Measurements from ENCODE around the gene CAMK2A.

Gene CAMK2A

DNA sequence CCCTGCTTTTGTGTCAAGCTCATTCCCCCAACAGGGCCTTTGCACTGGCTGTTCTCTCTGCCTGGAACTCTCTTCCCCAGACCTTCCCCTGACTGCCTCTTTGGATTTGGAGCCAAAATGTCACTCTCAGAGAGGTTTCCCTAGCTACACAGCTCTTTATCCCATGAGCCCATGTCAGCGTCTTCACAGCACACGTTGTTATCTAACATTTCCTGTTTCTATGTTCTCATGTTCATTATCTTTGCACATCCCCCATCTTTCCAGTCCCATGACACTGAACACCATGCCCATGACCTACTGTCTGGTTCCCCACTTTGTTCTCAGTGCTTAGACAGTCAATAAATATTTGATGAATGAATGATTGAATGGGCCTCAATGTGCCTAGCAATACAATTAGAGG, 39.5 kb upstream of the CAMK2A start:
- H3K27me3 ChIP-seq (ENCODE audit: insufficient read depth, poor library complexity, severe bottlenecking): no peaks in the 10 kb centered on the region
- H3K27ac ChIP-seq (replicated peaks): no peak overlapping the region
- H3K4me3 ChIP-seq (replicated peaks; ENCODE audit: insufficient read depth, low read length): no peak overlapping the region
- no peak for DNase-seq (ENCODE audit: low read depth in 1 of 2, low spot score in 1 of 2)
- TF ChIP-seq POLR2AphosphoS5 (IDR thresholded peaks at IDR 0.05; ENCODE audit: low read depth): no peak
- TF ChIP-seq SPI1 (IDR thresholded peaks at IDR 0.05; ENCODE audit: borderline replicate concordance, low read depth): no peak
- TF ChIP-seq GABPA (IDR thresholded peaks at IDR 0.05; ENCODE audit: low read depth): no peak
- TF ChIP-seq, protein P1, sequence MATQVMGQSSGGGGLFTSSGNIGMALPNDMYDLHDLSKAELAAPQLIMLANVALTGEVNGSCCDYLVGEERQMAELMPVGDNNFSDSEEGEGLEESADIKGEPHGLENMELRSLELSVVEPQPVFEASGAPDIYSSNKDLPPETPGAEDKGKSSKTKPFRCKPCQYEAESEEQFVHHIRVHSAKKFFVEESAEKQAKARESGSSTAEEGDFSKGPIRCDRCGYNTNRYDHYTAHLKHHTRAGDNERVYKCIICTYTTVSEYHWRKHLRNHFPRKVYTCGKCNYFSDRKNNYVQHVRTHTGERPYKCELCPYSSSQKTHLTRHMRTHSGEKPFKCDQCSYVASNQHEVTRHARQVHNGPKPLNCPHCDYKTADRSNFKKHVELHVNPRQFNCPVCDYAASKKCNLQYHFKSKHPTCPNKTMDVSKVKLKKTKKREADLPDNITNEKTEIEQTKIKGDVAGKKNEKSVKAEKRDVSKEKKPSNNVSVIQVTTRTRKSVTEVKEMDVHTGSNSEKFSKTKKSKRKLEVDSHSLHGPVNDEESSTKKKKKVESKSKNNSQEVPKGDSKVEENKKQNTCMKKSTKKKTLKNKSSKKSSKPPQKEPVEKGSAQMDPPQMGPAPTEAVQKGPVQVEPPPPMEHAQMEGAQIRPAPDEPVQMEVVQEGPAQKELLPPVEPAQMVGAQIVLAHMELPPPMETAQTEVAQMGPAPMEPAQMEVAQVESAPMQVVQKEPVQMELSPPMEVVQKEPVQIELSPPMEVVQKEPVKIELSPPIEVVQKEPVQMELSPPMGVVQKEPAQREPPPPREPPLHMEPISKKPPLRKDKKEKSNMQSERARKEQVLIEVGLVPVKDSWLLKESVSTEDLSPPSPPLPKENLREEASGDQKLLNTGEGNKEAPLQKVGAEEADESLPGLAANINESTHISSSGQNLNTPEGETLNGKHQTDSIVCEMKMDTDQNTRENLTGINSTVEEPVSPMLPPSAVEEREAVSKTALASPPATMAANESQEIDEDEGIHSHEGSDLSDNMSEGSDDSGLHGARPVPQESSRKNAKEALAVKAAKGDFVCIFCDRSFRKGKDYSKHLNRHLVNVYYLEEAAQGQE (IDR thresholded peaks at IDR 0.05; ENCODE audit: insufficient replicate concordance, low read depth): no peak
- TF ChIP-seq, protein P2, sequence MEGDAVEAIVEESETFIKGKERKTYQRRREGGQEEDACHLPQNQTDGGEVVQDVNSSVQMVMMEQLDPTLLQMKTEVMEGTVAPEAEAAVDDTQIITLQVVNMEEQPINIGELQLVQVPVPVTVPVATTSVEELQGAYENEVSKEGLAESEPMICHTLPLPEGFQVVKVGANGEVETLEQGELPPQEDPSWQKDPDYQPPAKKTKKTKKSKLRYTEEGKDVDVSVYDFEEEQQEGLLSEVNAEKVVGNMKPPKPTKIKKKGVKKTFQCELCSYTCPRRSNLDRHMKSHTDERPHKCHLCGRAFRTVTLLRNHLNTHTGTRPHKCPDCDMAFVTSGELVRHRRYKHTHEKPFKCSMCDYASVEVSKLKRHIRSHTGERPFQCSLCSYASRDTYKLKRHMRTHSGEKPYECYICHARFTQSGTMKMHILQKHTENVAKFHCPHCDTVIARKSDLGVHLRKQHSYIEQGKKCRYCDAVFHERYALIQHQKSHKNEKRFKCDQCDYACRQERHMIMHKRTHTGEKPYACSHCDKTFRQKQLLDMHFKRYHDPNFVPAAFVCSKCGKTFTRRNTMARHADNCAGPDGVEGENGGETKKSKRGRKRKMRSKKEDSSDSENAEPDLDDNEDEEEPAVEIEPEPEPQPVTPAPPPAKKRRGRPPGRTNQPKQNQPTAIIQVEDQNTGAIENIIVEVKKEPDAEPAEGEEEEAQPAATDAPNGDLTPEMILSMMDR (IDR thresholded peaks at IDR 0.05; ENCODE audit: insufficient read depth, low read length): no peak

- DNase-seq (ENCODE audit: low read depth in 1 of 2, low spot score in 1 of 2): no peak
- no peak overlapping the region for H3K4me3 ChIP-seq (replicated peaks; ENCODE audit: insufficient read depth, low read length)
- TF ChIP-seq, protein P1 (IDR thresholded peaks at IDR 0.05; ENCODE audit: insufficient replicate concordance, low read depth): no peak
- TF ChIP-seq POLR2AphosphoS5 (IDR thresholded peaks at IDR 0.05; ENCODE audit: low read depth) (no peak), SPI1 (IDR thresholded peaks at IDR 0.05; ENCODE audit: borderline replicate concordance, low read depth) (no peak), GABPA (IDR thresholded peaks at IDR 0.05; ENCODE audit: low read depth) (no peak)
- TF ChIP-seq, protein P2 (IDR thresholded peaks at IDR 0.05; ENCODE audit: insufficient read depth, low read length): no peak
- no peak overlapping the region for H3K27ac ChIP-seq (replicated peaks)
- H3K27me3 ChIP-seq (ENCODE audit: insufficient read depth, poor library complexity, severe bottlenecking): no peaks in the 10 kb centered on the region
These were observed 38.9 kb upstream of the CAMK2A start for GRCh38 chr5:150328515-150328914.

- no peaks in the 10 kb centered on the region for H3K27me3 ChIP-seq (ENCODE audit: insufficient read depth, poor library complexity, severe bottlenecking)
- TF ChIP-seq, protein P1 (IDR thresholded peaks at IDR 0.05; ENCODE audit: insufficient replicate concordance, low read depth): no peak
- TF ChIP-seq POLR2AphosphoS5 (IDR thresholded peaks at IDR 0.05; ENCODE audit: low read depth) (no peak), GABPA (IDR thresholded peaks at IDR 0.05; ENCODE audit: low read depth) (no peak), SPI1 (IDR thresholded peaks at IDR 0.05; ENCODE audit: borderline replicate concordance, low read depth) (no peak)
- TF ChIP-seq, protein P2 (IDR thresholded peaks at IDR 0.05; ENCODE audit: insufficient read depth, low read length): no peak
- no peak for DNase-seq (ENCODE audit: low read depth in 1 of 2, low spot score in 1 of 2)
- no peak overlapping the region for H3K4me3 ChIP-seq (replicated peaks; ENCODE audit: insufficient read depth, low read length)
- no peak overlapping the region for H3K27ac ChIP-seq (replicated peaks)
These were observed 37.6 kb upstream of the CAMK2A start for GRCh38 chr5:150327139-150327538.
